ENCODE measurements around the gene PIR. TPM values are rescaled to one million over a fixed set of nuclear protein-coding genes. Genes with fewer than 3 reads are reported as not detected.

The PIR gene
- total and polyA plus RNA-seq, 9 of the 15 experiments (the other 6 are each of a cell fraction or from before 2014, with no cell fraction given), result 7.5 to 29.8 (median 11.5) TPM

GRCh38 chrX:15335135-15336022 lies 157.8 kb downstream of the PIR start, which contains the start of gene PIGA (continued):
- TF ChIP-seq ZBTB7A (IDR thresholded peaks at IDR 0.05; ENCODE audit: borderline replicate concordance, control insufficient read depth, low read depth, low read length) (peak; percentile 33; the same call in 1 of the 2 replicates), SIRT6 (IDR thresholded peaks at IDR 0.05; ENCODE audit: low read depth, low read length) (no peak), RCOR1 (IDR thresholded peaks at IDR 0.05; ENCODE audit: borderline replicate concordance in 1 of 2, low read depth in 2 of 2, low read length in 2 of 2) (no peak), CHCHD3 (CRISPR knock-in tag; IDR thresholded peaks at IDR 0.05) (no peak), U2AF1 (optimal IDR thresholded peaks at IDR 0.05; ENCODE audit: low read depth, low read length) (no peak), SP1 (CRISPR knock-in tag; IDR thresholded peaks at IDR 0.05) (no peak), ATF4 (CRISPR knock-in tag; IDR thresholded peaks at IDR 0.05) (no peak), ZNF165 (CRISPR knock-in tag; IDR thresholded peaks at IDR 0.05; ENCODE audit: borderline replicate concordance) (no peak), SNAPC5 (CRISPR knock-in tag; IDR thresholded peaks at IDR 0.05) (no peak), PRPF4 (IDR thresholded peaks at IDR 0.05; ENCODE audit: insufficient read depth, low read depth, low read length, poor library complexity, severe bottlenecking) (no peak), ZNF354B (CRISPR knock-in tag; IDR thresholded peaks at IDR 0.05) (no peak), TCF15 (CRISPR knock-in tag; IDR thresholded peaks at IDR 0.05) (no peak), PURB (CRISPR knock-in tag; IDR thresholded peaks at IDR 0.05; ENCODE audit: low read depth) (no peak), HMG20A (CRISPR knock-in tag; conservative IDR thresholded peaks at IDR 0.05) (no peak), HDAC2 (IDR thresholded peaks at IDR 0.05) (no peak), HMG20B (CRISPR knock-in tag; IDR thresholded peaks at IDR 0.05) (no peak), CEBPZ (IDR thresholded peaks at IDR 0.05; ENCODE audit: borderline replicate concordance, low read depth, low read length) (no peak), CBX3 (IDR thresholded peaks at IDR 0.05; ENCODE audit: borderline replicate concordance in 1 of 2, low read length in 2 of 2) (no peak)
